Right hindlimb (tissue), 1 donor: ENCODE data around the gene LRG1.

Experiments used
- DNase-seq: peaks from one replicate; pipeline ENCODE4 v3.0.0-alpha.2; 2018

LRG1 gene, protein sequence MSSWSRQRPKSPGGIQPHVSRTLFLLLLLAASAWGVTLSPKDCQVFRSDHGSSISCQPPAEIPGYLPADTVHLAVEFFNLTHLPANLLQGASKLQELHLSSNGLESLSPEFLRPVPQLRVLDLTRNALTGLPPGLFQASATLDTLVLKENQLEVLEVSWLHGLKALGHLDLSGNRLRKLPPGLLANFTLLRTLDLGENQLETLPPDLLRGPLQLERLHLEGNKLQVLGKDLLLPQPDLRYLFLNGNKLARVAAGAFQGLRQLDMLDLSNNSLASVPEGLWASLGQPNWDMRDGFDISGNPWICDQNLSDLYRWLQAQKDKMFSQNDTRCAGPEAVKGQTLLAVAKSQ

DNA sequence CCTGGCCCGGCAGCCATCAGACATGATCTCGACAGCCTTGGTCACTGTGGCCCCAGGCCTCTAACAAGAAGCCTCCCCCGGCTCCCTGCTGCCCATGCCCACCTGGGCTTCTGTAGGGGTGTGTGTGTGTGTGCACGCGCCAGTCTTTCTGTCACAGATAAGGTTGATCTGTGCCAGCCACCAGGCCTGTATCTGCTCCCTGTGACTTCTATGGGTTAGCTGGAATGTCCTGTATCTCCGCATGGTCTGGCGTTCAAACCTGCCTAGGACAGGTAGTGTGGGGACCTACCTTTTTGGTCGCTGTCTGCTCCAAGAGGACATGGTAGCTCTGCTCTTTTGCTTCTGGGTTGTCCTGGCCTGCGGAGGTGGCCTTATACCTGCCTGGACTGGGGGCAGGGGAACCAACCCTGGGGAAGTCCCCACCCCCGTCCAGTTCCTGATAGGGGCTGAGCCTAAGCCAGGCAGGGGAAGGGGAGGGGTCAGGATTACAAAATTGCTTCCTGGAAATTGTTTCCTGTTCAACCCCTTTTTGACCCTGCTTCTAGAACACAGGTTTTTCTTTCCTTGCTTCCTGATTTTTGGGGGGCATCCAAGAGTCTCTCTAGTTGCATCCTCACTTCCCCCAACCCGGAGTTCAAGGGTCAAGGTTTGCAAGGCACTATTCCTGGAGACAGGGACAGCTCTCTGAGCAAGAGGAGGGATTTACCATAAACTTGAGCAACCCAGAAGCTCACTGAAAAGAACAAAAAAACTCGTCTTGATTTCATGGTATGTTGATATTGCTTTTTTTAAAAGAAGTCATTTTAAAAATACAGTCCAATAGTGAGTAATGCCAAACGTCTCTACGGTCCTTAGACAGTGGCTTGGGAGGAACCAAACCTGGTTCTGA is at the start of gene LRG1:
LRG1 (minus strand) TSS at position 344 of the 889 bp plus-strand sequence; CDS start at position 321, 23 bp downstream.
- no peak for DNase-seq

DNA sequence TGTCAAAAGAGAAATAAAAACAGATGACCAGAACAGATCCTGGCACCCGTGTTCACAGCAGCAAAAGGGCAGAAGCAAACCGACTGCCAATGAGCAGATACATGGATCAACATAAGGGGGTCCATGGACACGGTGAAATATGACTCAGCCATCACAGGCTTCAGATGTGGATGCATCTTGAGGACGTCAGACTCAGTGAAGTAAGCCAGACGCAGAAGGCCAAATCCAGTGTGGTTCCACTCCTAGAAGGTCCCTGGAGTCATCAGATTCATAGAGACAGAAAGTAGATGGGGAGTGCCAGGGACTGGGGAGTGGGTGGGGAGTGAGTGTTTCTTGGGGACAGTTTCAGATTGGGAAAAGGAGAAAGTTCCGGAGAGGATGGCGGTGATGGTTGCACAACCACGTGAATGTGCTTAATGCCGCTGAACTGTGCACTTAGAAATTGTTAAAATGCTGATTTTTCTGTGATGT is 48.5 kb upstream of the LRG1 start:
- DNase-seq, result no peak

DNA sequence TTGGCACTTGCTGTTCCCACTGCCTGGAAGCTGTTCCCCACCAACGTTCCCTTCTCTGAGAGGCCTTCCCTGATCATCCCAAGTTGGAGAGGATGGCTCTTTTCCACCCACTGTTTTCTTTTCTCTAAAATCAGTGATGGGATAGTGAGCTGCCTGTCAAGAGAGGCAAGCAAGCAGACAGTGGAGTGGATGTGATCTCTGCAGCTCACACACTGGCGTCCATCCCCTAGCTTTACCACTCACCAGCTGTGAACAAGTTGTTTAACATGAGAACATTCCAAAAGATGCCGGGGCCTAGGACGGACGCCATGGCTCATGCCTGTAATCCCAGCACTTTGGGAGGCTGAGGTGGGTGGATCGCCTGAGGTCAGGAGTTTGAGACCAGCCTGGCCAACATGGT is 47.7 kb upstream of the LRG1 start:
- no peak for DNase-seq

DNA sequence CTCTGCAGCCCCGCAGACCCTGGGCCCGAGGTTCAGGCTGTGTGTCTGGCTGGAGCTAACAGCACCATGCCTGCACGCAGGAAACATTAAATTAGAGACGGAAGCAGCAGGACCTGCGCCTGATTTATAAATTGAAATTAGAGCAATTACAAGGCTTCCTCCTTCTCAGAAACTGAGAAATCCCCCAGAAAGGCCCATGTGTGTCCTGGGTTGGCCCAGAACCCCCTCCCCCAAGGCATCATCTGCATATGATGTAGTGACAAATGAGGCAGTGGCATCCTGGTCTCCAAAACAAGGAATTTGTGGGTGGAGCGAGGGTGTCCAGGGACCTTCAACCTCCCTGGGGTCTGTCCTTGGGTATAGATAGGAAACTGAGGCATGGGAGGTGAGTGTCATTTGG is 46.9 kb upstream of the LRG1 start:
- DNase-seq, result no peak

DNA sequence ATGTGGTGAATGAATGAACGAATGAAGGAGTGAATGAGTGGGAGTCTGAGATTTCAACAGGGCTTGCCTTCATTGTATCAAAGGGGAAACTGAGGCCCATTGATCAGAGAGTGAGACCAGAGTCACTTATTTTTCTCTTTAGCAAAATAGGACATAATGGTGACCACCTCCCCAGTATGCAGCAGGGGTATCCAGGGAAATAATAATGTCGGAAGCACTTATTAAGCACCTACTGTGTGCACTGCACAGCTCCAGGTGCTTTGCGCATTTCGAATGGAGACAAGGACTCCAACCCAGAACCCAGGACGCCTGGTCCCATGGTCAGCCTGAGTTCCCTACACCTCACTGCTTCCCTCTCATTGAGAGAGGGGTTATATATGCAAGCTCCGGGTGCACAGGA is 46.4 kb upstream of the LRG1 start:
- no peak for DNase-seq

DNA sequence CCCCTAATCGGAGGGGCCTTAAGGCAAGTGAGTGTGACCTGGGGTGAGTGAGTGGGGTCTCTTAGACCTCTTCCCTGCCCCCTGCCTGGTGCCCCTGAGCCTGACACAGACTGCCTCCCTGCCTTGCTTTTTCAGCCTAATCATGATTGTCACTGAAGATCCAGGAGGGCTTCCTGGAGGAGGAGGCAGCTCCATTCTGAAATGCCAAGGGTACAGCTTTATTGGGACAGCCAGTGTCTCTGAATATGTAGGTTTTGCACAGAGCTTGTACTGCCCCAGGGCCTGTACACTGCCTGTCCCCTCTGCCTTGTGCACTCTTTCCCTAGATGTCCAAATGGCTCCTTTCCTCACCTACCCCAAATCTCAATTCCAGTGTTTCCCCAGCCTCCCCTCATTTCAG is 45.7 kb upstream of the LRG1 start:
- no peak for DNase-seq

DNA sequence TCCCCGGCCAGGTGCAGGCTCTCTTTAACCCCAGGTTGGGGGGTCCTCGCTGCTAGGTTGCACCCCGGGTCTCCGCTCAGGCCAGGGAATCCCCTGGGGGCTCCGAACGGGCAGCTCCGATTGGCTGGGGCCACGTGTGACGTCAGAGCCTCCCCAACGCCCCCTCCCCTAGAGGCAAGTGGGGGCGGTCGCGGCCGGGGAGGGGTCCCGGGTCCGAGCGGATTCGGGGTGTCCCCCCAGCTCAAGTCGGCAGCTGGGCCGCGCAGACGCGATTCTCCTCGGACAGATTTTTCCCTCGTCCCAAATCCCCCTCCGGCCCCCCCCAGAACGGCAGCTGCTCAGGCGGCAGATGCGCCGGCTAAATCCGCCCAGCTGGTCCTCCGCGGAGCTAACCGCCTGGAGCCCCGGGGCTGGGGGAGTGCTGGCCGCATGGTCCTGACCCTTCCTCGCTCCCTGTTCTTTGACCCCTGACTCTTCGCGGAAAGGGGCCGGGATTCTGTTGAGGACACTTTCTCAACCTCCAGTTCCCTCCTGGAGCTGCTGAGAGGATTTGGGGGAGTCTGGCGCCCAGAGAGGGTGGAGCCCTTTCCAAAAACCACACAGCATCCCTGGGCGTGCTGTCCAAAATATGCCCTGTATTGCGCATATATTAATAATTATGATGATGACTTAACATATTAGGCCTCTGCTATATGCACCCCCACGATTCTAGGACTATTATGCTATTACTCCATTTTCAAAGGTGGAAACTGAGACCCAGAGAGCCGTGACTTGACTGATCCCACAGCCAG is 45.0 kb upstream of the LRG1 start:
- peak; percentile 87 for DNase-seq

DNA sequence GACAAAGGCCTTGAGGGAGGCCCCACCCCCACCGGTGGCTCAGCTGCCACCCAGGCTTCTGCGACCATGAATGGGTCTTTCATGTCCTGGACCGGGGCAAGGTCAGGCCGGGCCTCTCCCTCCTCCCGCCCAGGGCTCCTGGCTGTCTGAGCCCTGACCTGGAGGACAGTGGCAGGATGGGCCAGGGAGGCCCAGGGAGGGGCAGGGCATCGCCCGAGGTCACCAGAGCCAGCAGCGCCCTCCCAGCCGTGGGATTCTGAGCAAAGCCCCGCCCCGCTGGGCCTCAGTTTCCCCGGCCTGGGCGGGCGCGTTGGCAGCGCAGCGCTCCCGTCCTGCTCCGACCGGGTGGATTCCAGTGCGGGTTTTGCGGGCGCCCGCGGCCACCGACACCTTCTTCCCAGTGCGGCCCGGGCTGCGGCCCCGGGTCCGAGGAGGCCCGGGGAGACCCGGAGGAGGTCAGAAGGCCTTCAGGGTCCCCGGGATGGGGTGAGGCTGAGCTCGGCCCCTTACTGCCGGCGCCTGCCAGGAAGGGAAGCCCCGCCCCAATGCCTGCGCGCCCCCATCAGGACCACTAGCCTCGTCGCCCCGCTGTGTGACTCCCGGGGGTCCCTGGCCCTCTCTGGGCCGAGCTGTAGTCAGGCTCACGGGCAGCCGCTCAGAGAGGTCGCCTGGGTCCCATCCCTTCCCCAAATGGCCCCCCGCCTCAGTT is 44.3 kb upstream of the LRG1 start:
- no peak for DNase-seq

DNA sequence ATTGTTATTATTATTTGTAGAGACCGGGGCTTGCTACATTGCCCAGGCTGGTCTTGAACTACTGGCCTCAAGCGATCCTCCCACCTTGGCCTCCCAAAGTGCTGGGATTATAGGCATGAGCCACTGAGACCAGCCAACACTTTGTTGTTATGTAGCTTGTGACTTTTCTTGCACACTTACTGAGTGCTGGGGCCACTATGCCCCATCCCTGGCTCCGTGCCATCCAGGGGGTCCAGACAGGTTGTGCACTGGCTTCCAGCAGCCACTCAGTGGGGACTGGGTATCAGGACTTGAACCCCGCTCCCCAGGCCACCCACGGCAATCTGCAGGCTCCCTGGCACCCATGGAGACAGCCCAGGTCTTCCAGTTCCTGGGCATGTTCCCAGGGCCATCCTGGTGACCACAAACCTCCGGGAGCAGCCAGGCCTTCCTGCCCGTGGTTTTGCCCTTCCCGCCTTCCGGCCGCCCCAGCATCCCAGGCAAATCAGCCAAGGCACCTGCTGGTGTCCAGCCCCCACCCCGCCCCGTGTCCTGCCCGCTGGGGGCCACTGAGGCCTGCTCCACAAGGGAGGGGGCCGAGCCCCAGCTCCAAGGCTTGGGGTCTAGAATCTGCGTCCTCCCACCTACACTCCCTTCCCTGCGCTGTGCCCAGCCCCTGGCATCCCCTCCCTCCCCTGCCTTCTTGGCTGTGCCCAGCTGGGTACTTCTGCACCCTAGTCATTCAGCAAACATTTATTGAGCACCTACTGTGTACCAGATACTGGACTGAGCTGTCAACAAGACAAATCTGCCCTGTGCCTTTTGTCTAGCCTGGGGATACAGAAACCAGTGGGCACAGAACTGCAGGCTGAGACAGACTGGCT is 43.4 kb upstream of the LRG1 start:
- DNase-seq, result no peak

DNA sequence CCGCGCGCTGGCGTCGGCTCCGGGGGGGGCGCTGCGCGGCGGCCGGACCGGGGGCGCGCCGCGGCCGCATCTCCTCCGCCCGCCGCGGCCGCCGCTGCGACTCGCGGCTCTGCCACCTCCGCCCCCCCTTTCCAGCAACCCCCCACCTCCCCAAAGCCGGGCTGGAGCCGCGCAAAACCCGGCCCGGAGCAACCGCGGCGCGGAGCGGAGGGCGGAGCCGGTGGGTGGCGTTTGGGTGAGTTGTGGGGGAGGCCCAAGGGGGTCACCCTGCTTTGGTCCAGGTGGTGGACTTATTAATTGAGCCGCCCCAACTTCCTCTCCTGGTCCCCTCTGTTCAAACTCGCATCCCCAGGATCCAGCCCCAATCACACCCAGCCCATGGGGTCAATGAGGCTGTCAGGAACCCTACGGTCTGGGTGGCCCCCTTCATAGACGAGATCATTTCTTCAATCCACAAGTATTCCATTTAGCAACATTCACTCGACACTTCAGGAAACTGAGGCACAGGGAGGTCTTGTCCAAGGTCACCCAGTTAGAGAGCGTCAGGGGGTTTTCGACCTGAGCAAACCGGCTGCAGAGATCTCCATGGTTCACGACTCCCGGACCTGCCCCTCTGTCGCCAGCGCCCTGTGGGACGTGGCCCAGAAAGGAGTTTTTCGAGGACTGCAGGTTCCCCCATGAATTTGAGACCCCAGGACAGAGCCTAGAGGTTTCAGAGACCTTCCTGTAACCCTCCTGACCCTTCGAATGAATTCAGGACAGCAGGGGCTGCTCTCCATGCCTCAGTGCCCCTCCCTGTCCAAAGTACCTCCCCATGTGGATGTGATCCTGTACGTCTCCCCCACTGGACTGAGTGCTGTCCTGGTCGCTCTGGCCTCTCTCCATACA is 42.1 kb upstream of the LRG1 start:
- no peak for DNase-seq

DNA sequence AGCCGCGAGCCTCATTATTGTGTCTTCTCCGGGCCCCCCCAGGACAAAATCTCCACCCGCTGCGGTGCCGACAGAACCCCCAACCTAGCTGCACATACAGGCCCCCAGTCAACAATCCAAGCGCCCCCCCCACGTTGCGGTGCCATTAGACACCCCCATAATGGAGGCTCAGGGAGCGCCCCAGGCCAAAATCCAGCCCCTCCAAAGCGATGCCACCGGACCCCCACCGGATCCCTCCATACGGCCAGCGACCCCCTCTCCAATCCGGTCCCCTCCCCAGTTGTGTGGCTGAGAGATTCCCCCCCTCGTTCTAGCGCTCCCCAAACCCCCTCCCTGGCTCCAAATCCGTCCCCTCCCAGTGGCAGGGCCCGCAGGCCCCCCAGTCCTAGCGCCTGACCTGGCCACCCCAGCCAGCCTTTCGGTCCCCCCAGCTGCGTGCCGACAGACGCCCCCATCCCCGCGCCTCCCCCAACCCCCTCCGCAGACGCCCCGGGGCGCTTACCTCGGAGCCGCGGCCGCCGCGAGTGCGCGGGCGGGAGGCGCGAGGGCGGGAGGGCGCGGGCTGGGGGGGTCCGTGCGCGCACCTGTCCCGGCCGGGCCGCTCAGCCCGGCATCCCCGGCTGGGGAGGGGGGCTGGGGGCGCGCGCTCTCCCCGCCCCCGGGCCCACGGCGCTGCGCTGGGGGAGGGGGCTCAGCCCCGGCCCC is 41.3 kb upstream of the LRG1 start:
- no peak for DNase-seq

DNA sequence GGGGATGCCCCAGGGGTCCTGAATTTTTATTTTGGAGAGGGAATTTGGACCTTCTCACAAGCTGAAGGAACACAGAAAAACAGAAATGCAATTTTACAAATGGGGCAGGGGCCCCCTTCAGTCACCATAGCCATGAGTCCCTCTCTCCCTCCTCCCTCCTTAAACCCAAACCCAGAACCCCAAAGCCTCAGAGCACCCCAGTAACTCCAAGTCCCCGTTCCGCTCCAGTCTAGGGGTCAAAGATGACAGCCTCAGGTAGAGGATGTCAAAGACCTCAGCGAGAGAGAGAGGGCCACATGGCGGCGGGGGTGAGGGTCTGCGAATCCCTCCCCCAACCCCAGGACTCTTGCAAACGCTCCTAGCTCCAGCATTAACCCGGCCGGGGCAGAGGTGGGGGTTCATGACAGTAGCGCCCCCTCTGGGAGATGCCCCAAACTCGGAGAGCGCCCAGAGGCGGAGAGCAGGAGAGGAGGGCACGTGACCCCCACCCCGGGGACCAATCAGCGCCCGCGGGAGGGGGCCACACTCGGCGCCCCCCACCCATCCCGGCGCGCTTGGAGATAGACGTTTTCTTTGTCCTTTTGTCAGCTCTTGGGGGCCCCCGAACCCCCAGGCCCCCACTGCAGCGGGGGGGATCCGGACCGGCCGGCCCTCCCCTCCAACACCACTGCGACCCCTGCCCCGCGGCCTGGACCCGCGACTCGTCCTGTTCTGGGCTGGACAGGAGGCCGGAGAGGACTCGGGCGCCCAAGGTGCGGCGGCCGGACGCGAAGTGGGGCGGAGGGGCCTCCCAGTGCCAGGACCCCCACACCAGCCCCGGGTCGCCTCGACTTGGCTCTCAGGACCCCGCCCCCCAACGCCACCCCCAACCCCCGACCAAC is 40.4 kb upstream of the LRG1 start:
- no peak for DNase-seq

DNA sequence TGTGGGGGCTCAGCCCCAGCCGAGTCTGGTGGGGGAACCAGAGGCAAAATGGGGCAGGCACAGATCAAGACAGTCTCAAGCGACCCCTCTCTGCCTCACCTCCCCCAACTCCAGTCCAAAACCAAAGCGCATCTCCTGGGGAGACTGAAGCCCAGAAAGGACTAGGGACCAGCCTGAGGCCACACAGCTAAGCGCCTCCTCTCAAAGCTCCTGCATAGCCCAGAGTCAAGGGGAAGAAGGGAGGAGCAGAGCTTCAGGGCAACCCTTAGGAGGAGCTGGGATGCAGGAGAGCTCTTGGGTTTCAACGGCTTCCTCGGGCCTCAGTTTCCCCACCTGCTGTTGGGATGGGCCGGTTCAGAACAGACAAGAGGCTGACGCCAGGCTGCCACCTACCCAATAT is 39.6 kb upstream of the LRG1 start:
- no peak for DNase-seq

DNA sequence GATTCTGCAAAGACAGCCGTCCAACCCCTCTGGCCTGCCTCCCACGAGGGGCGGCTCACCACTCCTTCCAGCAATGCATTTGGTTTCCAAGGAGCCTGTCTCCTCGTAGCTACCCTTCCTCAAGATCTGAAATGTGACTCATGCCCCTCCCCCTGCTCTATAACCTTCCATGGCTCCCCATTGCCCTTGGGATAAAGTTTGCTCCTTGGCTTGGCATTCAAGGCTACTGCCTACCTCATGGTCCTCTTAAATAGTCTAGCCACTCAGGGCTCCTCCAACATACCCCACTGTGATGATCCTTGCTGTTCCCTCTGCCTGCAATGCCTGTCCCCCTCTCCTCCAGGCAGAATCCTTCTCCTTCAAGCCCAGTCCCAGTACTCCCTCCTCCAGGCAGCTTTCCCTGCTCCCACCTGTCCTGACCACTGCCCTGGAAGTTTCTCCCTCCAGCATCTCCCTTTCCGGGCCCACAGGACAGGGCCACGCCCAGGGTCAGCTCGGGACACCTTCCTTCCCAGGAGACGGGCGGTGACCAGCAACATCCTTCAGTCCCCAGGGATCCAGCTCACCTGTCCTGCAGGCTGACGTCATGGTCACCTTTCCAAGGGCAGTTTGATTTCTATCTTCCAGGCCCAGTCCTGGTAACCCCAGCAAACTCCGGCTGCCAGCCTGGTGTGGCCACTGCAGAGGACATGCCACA is 38.9 kb upstream of the LRG1 start:
- DNase-seq, result no peak

DNA sequence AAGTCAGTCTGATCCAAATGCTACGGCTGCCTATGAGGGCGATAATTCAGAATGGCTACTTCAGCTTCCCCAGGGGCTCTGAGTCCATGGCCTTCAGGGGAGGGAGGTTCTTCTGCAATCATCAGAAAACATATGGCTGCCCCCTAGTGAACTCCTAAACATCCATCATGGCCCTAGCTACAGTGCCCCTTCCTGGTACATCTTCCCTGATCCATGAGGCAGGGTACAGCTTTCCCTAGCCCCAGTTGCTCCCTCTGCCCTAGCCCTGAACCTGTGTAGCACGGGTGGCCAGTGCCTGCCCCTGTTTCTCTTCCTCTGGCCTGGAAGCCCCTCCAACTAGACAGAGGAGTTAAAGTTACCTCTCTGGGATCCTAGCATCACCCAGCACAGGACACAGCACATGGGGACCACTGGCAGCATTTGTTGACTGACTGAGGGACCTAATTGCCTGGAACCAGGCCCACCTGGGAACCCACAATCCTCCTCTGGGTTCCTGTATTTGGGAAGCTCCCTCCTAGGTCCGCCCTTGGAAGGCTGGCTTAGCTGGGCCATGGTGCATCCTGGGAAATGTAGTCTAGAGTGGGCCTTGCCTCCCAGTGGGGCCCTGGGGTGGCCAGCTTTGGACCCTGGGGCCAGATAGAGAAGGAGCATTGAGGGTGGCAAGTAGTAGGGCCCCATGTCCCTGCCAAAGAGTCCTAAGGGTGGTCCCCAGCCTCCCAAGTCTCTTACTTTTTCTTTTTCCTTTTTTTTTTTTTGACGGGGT is 37.4 kb upstream of the LRG1 start:
- no peak for DNase-seq

DNA sequence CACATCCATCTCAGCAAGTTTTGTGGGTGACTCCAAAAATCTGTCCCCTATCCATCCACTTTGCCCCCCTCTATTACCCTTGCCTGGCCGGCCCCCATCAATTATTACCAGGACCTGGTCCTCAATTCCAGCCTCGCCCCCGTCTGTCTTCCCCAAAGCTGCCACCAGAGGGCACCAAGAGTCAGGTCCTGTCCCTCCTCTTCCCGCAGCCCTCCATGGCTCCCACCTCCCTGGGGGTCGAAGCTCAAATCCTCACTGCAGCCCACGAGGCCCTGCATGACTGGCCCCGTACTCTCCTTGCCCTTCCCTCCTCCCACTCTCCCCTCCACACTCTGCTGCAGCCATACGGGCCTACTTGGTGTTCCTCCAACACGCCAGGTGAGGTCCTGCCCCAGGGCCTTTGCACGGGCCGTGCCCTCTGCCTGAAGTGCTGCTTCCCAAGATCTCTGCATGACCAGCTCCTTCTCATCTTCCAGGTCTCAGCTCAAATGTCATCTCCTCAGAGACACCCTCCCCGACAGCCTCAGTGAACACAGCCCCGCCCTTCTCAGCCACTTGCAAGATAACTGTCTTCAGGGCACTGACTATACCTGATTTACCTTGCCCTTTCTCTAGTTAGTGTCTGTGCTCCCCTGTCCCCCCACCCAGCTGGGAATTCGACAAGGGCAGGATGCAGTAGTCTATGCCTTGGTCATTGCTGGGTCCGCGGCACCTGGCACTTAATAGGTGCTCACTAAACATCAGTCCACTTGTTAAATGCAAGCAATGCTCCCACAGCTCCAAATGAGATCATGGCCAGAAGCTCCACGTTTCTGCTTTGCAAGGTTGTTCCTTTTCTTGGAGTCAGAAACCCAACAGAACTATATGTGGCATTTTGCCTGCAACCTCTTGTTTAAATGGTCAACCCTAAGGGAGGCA is 36.4 kb upstream of the LRG1 start:
- DNase-seq, result peak; percentile 73
